MCF 10A (cell line): ENCODE data around the gene MRPL46. TPM values are rescaled to one million over a fixed set of nuclear protein-coding genes. Genes with fewer than 3 reads are reported as not detected.

Experiments
- BruUV-seq: library from RNA; stranded (reverse); fragments of 400-500 nt; replicated peaks from 2 replicates; lab custom pipeline; 2021; lab: Mats Ljungman, UMichigan
- CTCF ChIA-PET: fragments of 300-600 bp; sonication (Branson Sonifier 250); formaldehyde crosslinking; extraction: SDS; loops from one replicate; lab custom pipeline; 2021; ENCODE audit warnings: antibody characterized with exemption, inconsistent platforms; lab: Yijun Ruan, JAX
- POLR2A ChIA-PET: fragments of 300-600, 350-650 bp; sonication (Branson Sonifier 250); formaldehyde crosslinking; extraction: SDS; loops from one replicate; lab custom pipeline; 2020; ENCODE audit warnings: antibody characterized with exemption, inconsistent platforms; lab: Yijun Ruan, JAX
- DNase-seq: peaks from one replicate; pipeline ENCODE4 v3.0.0-alpha.2; 2018; ENCODE audit not compliant: unreplicated experiment
- H3K27ac Mint-ChIP-seq: one replicate; pipeline ENCODE4 v1.8.0; 2022; ENCODE audit warnings: mild to moderate bottlenecking, low read depth, mixed read lengths; ENCODE audit not compliant: unreplicated experiment
- H3K27me3 Mint-ChIP-seq: one replicate; pipeline ENCODE4 v1.8.0; 2022; ENCODE audit warnings: mixed read lengths; ENCODE audit not compliant: insufficient read depth, unreplicated experiment
- H3K36me3 Mint-ChIP-seq: one replicate; pipeline ENCODE4 v1.8.0; 2022; ENCODE audit warnings: mild to moderate bottlenecking, moderate library complexity, mixed read lengths; ENCODE audit not compliant: insufficient read depth, unreplicated experiment
- H3K4me1 Mint-ChIP-seq: one replicate; pipeline ENCODE4 v1.8.0; 2022; ENCODE audit warnings: mixed read lengths; ENCODE audit not compliant: insufficient read depth, unreplicated experiment
- H3K4me3 Mint-ChIP-seq: one replicate; pipeline ENCODE4 v1.8.0; 2022; ENCODE audit warnings: mild to moderate bottlenecking, moderate library complexity, mixed read lengths; ENCODE audit not compliant: unreplicated experiment
- H3K9me3 Mint-ChIP-seq: one replicate; pipeline ENCODE4 v1.8.0; 2022; ENCODE audit warnings: mixed read lengths; ENCODE audit not compliant: unreplicated experiment
- CTCF ChIP-seq: fragments of 200-600 bp; IDR thresholded peaks from one replicate; pipeline ENCODE4 v1.8.0; 2022; ENCODE audit warnings: antibody characterized with exemption, mild to moderate bottlenecking; ENCODE audit not compliant: unreplicated experiment
- intact Hi-C: fragments of 100-400 bp; cut with micrococcal nuclease; formaldehyde crosslinking; loops from 2 replicates; pipeline ENCODE4 v1.14.1; 2022
- total RNA-seq: library from RNA; stranded (reverse); gene quantifications from 2 replicates; pipeline ENCODE4 v1.2.3, GENCODE V29; 2022

Gene MRPL46
- total RNA-seq, 1 experiment from 2014 or later = 23.2 TPM

- Mint-ChIP-seq H3K4me1 (no peaks in the 10 kb centered on the region), H3K4me3 (no peak overlapping the region), H3K27ac (no peak overlapping the region), H3K9me3 (no peaks in the 10 kb centered on the region), H3K36me3 (no peaks in the 10 kb centered on the region), H3K27me3 (no peaks in the 10 kb centered on the region)
- no TSS peak for BruUV-seq
- no peak for TF ChIP-seq CTCF
- intact Hi-C loops = no loop called here
- ChIA-PET CTCF (interaction anchor here (0.5 to 1.9 kb wide), 2 partner anchors 20 to 1547 kb away, joined by 3 to 8 read pairs; no protein-coding TSS in a partner anchor), POLR2A (no interaction called here)
- no peak for DNase-seq
Observed at GRCh38 chr15:88497109-88497765, 30.0 kb upstream of the MRPL46 start.

GRCh38 chr15:88493844-88494243 lies 26.7 kb upstream of the MRPL46 start:
- no peak for TF ChIP-seq CTCF
- CTCF ChIA-PET = interaction anchor here (0.6 kb wide), 1 partner anchor 30 kb away, joined by 3 read pairs; no protein-coding TSS in a partner anchor
- Mint-ChIP-seq H3K4me3 (no peak overlapping the region), H3K9me3 (no peaks in the 10 kb centered on the region), H3K4me1 (no peaks in the 10 kb centered on the region), H3K36me3 (no peaks in the 10 kb centered on the region), H3K27me3 (no peaks in the 10 kb centered on the region), H3K27ac (no peak overlapping the region)
- POLR2A ChIA-PET = no interaction called here
- no TSS peak for BruUV-seq
- intact Hi-C loops = no loop called here
- no peak for DNase-seq

GRCh38 chr15:88491158-88491557 lies 24.0 kb upstream of the MRPL46 start:
- BruUV-seq = no TSS peak
- peaks cover 6% of the 10 kb centered on the region for H3K4me1 Mint-ChIP-seq
- ChIA-PET POLR2A (no interaction called here), CTCF (no interaction called here)
- peak; percentile 52 for DNase-seq
- TF ChIP-seq CTCF = no peak
- intact Hi-C loops = no loop called here
- H3K27me3 Mint-ChIP-seq = peaks cover 11% of the 10 kb centered on the region
- H3K9me3 Mint-ChIP-seq = no peaks in the 10 kb centered on the region
- no peaks in the 10 kb centered on the region for H3K36me3 Mint-ChIP-seq
- no peak overlapping the region for H3K4me3 Mint-ChIP-seq
- H3K27ac Mint-ChIP-seq = no peak overlapping the region

GRCh38 chr15:88490036-88490435 lies 22.8 kb upstream of the MRPL46 start:
- no peaks in the 10 kb centered on the region for H3K36me3 Mint-ChIP-seq
- DNase-seq = no peak
- intact Hi-C loops = no loop called here
- no peak for TF ChIP-seq CTCF
- no peaks in the 10 kb centered on the region for H3K9me3 Mint-ChIP-seq
- CTCF ChIA-PET = interaction anchor here (0.6 to 2.3 kb wide), 3 partner anchors 13 to 105 kb away, joined by 3 to 6 read pairs (median 4); no protein-coding TSS in a partner anchor
- no TSS peak for BruUV-seq
- H3K4me1 Mint-ChIP-seq = peaks cover 6% of the 10 kb centered on the region
- POLR2A ChIA-PET = interaction anchor here (1.3 kb wide), 1 partner anchor 13 kb away, joined by 3 read pairs; no protein-coding TSS in a partner anchor
- H3K27ac Mint-ChIP-seq = peak overlapping the region; percentile 23
- H3K27me3 Mint-ChIP-seq = peaks cover 11% of the 10 kb centered on the region
- H3K4me3 Mint-ChIP-seq = no peak overlapping the region
